GM18508 (cell line): Measurements from ENCODE around the gene MYL3.

ENCODE experiments used
- ATAC-seq: cut with Tn5 transposase; IDR thresholded peaks from one replicate; pipeline ENCODE4 v1.9.1; 2021; ENCODE audit warnings: moderate number of reproducible peaks; ENCODE audit not compliant: insufficient read depth, unreplicated experiment

MYL3 gene

GRCh38 chr3:46900007-46900292 lies 36.7 kb upstream of the MYL3 start:
- ATAC-seq: no peak

- ATAC-seq: no peak
These were observed 36.1 kb upstream of the MYL3 start for GRCh38 chr3:46899151-46900006.

DNA sequence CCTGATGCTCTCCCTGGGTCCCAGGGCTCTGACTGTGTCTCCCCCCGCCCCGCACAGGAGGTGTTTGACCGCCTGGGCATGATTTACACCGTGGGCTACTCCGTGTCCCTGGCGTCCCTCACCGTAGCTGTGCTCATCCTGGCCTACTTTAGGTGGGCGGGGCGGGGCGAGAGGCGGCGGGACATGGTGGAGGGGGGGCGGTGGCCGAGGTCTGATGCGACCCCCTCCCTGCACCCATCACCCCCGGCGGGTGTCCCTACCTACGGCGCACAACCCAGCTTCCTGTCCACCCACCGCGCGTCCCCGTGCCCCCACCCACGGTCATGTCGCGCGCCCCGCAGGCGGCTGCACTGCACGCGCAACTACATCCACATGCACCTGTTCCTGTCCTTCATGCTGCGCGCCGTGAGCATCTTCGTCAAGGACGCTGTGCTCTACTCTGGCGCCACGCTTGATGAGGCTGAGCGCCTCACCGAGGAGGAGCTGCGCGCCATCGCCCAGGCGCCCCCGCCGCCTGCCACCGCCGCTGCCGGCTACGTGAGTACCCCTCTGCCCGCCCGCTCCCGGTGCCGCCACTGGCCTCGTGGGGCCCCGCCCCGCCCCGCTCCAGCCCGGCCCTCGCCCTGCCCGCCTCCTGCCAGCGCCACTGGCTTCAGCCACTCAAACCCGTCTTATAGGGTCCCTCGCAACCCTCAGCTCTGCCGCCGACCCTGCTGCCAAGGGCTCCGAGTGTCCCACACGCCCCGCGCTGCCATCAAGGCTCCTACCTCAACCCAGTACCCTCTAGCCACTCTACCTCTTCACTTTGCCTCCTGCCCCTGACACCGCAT lies 35.3 kb upstream of the MYL3 start:
- ATAC-seq: no peak

GRCh38 chr3:46897829-46898320 lies 34.6 kb upstream of the MYL3 start:
- ATAC-seq: no peak

DNA sequence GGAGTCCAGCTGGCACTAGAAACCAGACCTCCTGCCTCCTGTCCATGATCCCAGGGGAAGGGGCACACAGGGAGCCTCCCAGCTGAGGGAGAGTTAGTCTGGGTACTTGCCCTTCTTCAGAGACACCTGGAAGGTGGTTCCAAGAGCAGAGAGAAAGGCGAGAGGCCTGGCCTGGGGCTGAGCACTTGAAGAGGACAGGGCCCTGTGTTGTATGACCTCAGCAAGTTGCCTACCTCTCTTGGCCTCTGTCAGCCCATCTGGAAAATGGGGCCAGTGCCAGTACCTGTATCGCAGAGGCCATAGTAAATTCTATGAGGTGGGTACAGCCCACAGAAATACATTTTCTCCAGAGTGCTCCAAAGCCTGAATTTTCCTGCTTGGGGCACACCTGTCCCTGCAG lies 33.8 kb upstream of the MYL3 start:
- no peak for ATAC-seq

- no peak for ATAC-seq
These were observed 33.1 kb upstream of the MYL3 start for GRCh38 chr3:46896386-46896785.

DNA sequence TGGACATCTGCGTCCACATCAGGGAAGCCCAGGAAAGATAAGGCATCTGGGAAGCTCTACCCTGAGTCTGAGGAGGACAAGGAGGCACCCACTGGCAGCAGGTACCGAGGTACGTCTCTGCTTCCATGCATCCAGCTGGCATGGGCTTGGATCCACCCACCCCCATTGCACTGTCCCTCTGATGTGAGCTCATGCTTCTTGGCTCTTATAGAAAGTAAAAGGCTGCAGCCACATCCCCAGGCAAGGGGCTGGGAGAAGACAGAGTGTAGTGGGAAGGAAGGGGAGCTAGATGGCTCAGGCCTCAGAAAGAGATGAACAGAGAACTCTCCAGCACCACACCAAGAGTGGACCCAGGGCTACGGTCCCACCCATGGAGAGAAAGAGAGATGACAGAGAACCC lies 32.5 kb upstream of the MYL3 start:
- ATAC-seq: no peak

GRCh38 chr3:46895204-46895660 lies 32.0 kb upstream of the MYL3 start:
- no peak for ATAC-seq

GRCh38 chr3:46894256-46894655 lies 31.0 kb upstream of the MYL3 start:
- no peak for ATAC-seq

DNA sequence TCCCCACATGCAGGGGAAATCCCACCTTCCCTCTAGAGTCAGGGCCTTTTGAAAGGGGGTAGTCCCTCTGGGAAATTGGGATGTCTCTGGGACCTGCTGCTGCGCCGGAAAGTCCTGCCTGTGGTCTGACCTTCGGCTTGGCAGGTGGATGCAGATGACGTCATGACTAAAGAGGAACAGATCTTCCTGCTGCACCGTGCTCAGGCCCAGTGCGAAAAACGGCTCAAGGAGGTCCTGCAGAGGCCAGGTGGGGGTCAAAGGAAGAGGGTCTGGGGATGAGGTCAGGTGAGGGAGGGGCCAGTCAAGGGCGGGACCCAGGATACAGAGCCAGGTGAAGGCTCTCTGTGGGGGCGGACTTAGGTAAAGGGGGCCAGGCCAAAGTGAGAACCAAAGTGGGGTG lies 30.5 kb upstream of the MYL3 start:
- no peak for ATAC-seq

DNA sequence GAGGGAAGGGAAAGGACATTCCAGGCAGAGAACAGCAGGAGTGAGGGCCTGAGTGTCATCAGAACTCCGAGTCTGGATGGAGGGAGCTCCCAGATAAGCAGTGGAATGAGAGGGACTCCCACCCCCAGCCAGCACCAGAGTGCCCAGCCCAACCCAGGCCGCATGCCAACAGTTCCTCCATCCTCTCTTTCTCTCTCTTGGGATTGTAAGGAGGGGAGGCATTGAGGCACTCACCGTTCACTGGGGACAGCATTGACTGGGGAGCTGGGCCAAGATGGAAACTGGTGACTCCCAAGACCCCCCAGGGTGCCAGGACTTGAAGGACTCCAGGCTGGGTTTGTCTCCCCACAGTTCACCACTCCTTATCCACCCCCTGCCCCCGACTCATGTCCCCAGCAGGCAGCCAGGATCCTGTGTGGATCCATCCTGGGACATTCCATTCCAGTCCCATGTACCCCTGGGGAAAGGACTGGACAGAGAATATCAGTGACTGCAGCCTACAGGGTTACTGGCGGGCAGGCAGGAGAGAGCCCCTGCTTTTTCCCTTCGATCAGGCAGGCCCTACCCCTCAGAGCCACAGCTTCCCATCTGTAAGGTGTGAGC lies 30.0 kb upstream of the MYL3 start:
- ATAC-seq: no peak

DNA sequence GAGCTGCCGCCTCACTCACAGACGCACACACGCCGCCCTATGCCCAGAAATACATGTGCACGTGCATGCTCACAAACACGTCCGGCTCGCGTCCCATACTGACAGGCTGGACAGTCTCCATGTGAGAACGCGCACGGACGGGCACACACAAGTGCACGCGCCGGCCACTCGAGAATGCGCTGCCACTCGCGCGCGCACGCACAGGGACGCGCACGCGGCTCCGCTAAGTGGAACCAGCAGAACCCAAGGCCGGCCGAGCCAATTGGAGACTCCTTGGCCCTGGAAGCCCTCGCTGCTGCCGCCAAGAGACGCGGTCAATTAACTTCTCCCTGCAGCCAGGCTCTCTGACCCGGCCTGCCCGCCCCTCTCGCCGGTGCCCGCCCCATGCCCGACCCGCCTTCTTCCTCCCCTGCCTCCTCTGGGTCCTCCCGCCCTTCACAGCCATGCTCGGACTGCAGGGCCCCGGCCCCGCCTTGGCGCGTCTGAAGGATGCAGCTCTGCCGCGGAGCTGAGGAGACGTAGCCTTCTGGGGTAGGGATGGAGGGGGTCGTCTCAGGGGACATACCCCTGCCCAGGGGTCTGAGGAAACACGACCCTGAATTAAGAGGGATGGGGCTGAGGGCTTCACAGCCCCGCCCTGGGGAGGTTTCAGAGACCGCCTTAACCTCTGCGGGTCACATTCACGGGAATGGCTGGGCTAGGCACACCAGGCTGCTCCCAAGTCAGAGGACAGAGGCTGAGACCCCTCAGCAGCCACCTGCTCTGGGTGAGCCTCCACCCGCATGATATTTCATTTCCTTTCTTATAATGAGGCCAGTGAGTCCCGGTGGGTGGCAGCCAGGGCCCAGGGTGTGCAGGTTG lies 29.3 kb upstream of the MYL3 start:
- no peak for ATAC-seq

DNA sequence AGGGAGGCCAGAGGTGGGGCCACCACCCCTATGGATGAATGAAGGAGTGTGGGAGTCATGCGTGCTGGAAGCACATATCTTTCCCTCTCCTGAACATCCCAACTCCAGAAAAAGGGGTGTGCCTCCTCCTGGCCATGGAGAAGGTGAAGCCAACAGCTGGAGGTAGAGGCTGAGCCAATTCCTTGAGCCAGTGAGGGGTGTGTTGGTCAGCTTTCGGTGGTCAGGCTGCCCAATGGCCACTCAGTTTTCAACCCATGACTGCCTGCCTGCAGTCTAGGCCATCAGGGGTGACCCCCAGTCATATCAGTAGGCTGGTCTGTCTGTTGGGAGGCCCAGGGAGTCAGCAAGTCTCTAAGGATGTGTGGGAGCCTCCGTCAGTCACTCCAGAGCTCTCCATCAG lies 27.9 kb upstream of the MYL3 start:
- ATAC-seq: no peak

DNA sequence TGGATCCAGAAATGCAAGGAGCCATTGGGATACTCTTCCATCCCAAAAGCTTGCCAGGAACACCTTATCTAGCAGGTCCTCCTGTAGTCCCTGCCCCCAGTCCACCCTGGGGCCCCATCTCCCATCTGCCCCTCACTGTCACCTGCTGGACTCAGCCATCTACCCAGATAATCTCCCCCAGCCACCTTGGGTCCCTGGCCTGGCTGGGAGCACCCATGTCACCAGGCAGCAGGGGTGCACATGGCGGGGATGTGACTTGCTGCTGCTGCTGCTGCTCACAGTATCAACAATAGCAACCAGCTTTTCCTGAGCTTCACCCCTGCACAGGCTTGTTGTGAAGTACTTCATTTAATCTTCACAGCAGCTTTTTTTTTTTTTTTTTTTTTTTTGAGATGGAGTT lies 26.9 kb upstream of the MYL3 start:
- ATAC-seq: no peak

- ATAC-seq: no peak
These were observed 26.3 kb upstream of the MYL3 start for GRCh38 chr3:46889381-46890110.

DNA sequence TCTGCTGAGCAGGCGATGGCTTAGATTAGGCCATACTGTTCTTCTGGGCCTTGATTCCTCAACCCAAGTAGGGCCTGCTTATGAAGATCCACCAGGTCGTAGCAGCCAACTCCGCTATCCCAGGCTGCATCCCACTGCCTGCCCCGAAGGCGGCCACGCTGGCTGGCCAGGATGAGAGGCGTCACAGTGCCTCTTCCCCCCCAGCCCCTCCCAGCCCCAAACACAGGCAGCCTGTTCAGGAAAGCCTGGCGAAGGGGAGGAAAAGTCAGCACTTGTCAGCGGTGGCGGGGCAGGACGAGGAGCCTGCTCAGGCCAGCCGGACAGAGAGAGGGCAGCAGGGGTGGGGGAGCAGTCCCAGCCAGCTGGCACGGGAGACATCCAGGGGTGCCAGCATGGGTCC lies 25.5 kb upstream of the MYL3 start:
- no peak for ATAC-seq

DNA sequence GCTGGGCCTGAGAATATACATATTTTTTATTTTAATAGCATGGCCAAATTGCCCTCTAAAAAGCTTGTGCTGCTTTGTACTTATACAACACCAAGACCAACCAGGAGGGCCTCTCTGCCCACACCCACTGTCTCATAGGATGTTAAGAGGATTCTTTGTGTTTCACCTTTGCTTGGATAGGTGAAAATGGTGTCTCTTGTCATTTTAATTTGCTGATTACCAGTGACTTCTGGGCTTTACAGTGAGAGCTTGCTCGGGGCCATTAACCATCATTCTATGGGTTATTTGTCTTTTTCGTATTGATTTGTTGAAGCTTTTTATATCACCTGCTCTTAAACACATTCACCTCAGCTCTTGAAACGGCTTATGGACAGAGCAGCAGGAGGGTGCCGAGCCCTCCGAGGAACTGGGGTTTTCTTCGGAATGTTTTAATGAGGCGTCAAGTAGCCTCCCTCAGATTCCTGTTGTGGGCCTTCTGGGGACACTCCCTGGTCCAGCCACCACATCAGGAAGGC lies 24.8 kb upstream of the MYL3 start:
- no peak for ATAC-seq

- no peak for ATAC-seq
These were observed 22.4 kb upstream of the MYL3 start for GRCh38 chr3:46885612-46886011.

- no peak for ATAC-seq
These were observed 21.7 kb upstream of the MYL3 start for GRCh38 chr3:46884929-46885328.
